IPS-NIHi7 (cell line): Measurements from ENCODE around the gene ACAD8.

Source experiments
- DNase-seq: peaks from one replicate; pipeline ENCODE4 v3.0.0; 2012; ENCODE audit warnings: mixed read lengths; ENCODE audit errors: extremely low spot score

Gene ACAD8

GRCh38 chr11:134253188-134253993 lies at the start of gene ACAD8, which contains the start of gene THYN1:
Gene ACAD8, plus strand, starts transcription at chr11:134253568. Its CDS starts 33 bp downstream, at chr11:134253601.
Gene THYN1, minus strand, starts transcription at chr11:134253352. Its CDS starts 470 bp downstream, at chr11:134252882.
- DNase-seq: peak; percentile 99

- DNase-seq: no peak
Measured at GRCh38 chr11:134205729-134206128, 47.6 kb upstream of the ACAD8 start.

GRCh38 chr11:134206185-134206584 lies 47.2 kb upstream of the ACAD8 start:
- DNase-seq: no peak

GRCh38 chr11:134207538-134208239 lies 45.7 kb upstream of the ACAD8 start:
- no peak for DNase-seq

GRCh38 chr11:134215836-134216235 lies 37.5 kb upstream of the ACAD8 start:
- no peak for DNase-seq

GRCh38 chr11:134216816-134217215 lies 36.6 kb upstream of the ACAD8 start:
- no peak for DNase-seq

- no peak for DNase-seq
Measured at GRCh38 chr11:134223121-134223520, 30.2 kb upstream of the ACAD8 start.

GRCh38 chr11:134223836-134224709 lies 29.3 kb upstream of the ACAD8 start, which contains the start of the genes NCAPD3 and VPS26B:
Gene NCAPD3, minus strand, starts transcription at chr11:134223967. Its CDS starts 41 bp downstream, at chr11:134223926.
Gene VPS26B, plus strand, starts transcription at chr11:134224671. Its CDS starts 452 bp downstream, at chr11:134225123.
- peak; percentile 98 for DNase-seq

GRCh38 chr11:134224710-134225664 lies 28.4 kb upstream of the ACAD8 start:
- DNase-seq: peak; percentile 53

- DNase-seq: no peak
Measured at GRCh38 chr11:134226806-134227325, 26.5 kb upstream of the ACAD8 start.

- no peak for DNase-seq
Measured at GRCh38 chr11:134228625-134229024, 24.7 kb upstream of the ACAD8 start.

- DNase-seq: no peak
Measured at GRCh38 chr11:134229126-134229790, 24.1 kb upstream of the ACAD8 start.

- no peak for DNase-seq
Measured at GRCh38 chr11:134230339-134230738, 23.0 kb upstream of the ACAD8 start.

GRCh38 chr11:134231958-134232659 lies 21.3 kb upstream of the ACAD8 start:
- DNase-seq: no peak

- DNase-seq: no peak
Measured at GRCh38 chr11:134233729-134234179, 19.6 kb upstream of the ACAD8 start.

GRCh38 chr11:134235399-134235798 lies 18.0 kb upstream of the ACAD8 start:
- no peak for DNase-seq

GRCh38 chr11:134236834-134237556 lies 16.4 kb upstream of the ACAD8 start:
- DNase-seq: no peak

- no peak for DNase-seq
Measured at GRCh38 chr11:134237557-134237922, 15.8 kb upstream of the ACAD8 start.
